K562 (cell line): ENCODE data around the gene PABPC1L2A. TPM values are rescaled to one million over a fixed set of nuclear protein-coding genes. Genes with fewer than 3 reads are reported as not detected.

Experiments
- ATAC-seq: fragments of 200-7000 bp; cut with Tn5 transposase; 3 replicates; pipeline ENCODE4 v1.9.1; 2020; ENCODE audit warnings: moderate library complexity
- BruUV-seq: library from RNA; stranded (reverse); fragments of 400-500 nt; replicated peaks from 2 replicates; lab custom pipeline; 2021; lab: Mats Ljungman, UMichigan
- CTCF ChIA-PET: fragments of 300-600 bp; formaldehyde crosslinking; extraction: SDS; loops from one replicate; lab custom pipeline; 2021; ENCODE audit warnings: low intra/inter-chr PET ratio; lab: Yijun Ruan, JAX
- POLR2A ChIA-PET: fragments of 300-600, 350-650 bp; sonication (Branson Sonifier 250); formaldehyde crosslinking; extraction: SDS; loops from one replicate; lab custom pipeline; 2021; ENCODE audit warnings: antibody characterized with exemption, inconsistent platforms; lab: Yijun Ruan, JAX
- DNase-seq, 4 experiments: peaks; one replicate each; pipeline versions ENCODE4 v3.0.0 to v3.0.0-alpha.2; 2011 to 2018; ENCODE audit warnings: low spot score in 3 of 4, mixed read lengths in 3 of 4; ENCODE audit errors: extremely low read depth in 1 of 4
- FAIRE-seq: peaks from 2 replicates; lab custom pipeline; 2011; peaks lifted over from hg19 to GRCh38; lab: Jason Lieb, UNC
- H2AFZ ChIP-seq: 2 replicates; pipeline ENCODE4 v1.6.0; 2011; ENCODE audit warnings: low read depth, low read length, control low read depth, inconsistent platforms
- H3K27ac ChIP-seq: fragments of 200-600 bp; 3 replicates; pipeline ENCODE4 v1.8.0; 2011; ENCODE audit warnings: low read depth, mild to moderate bottlenecking, control low read depth, inconsistent platforms, low read length, moderate library complexity, mixed read lengths; ENCODE audit errors: extremely low read depth
- H3K27me3 ChIP-seq, 2 experiments: fragments of 300-600 bp in 1 of 2; 2 replicates in 1 of 2; 3 replicates in 1 of 2; pipeline versions ENCODE4 v1.6.0 to v1.8.0; 2011; ENCODE audit warnings: inconsistent platforms in 2 of 2, low read length in 2 of 2, mild to moderate bottlenecking in 1 of 2, mixed read lengths in 1 of 2, moderate library complexity in 1 of 2; ENCODE audit not compliant: control insufficient read depth in 2 of 2, insufficient read depth in 2 of 2
- H3K36me3 ChIP-seq: fragments of 300-600 bp; 3 replicates; pipeline ENCODE4 v1.8.0; 2011; ENCODE audit warnings: mild to moderate bottlenecking, low read length, inconsistent platforms; ENCODE audit not compliant: control insufficient read depth, insufficient read depth
- H3K4me1 ChIP-seq, 2 experiments: fragments of 200-600 bp in 1 of 2; replicated peaks in 1 of 2; 2 replicates in 1 of 2; 3 replicates in 1 of 2; pipeline versions ENCODE4 v1.5.1 to v1.8.0; 2011; ENCODE audit warnings: inconsistent platforms in 2 of 2, low read length in 2 of 2, mild to moderate bottlenecking in 1 of 2, mixed read lengths in 1 of 2, moderate library complexity in 1 of 2; ENCODE audit not compliant: control insufficient read depth in 2 of 2, insufficient read depth in 2 of 2
- H3K4me2 ChIP-seq: 2 replicates; pipeline ENCODE4 v1.6.1; 2011; ENCODE audit warnings: low read length, control low read depth, inconsistent platforms, mixed read lengths; ENCODE audit not compliant: insufficient read depth
- H3K4me3 ChIP-seq: fragments of 200-600 bp; sonication (generic), shearing (Covaris generic); 2 replicates; pipeline ENCODE4 v1.5.1; 2016; ENCODE audit warnings: control low read depth, inconsistent platforms
- H3K79me2 ChIP-seq: fragments of 200-600 bp; 3 replicates; pipeline ENCODE4 v1.8.0; 2011; ENCODE audit warnings: low read length, inconsistent platforms; ENCODE audit not compliant: control insufficient read depth, insufficient read depth
- H3K9ac ChIP-seq, 2 experiments: 2 replicates each; pipeline versions ENCODE4 v1.6.0 to v1.6.1; 2011; ENCODE audit warnings: low read depth in 2 of 2, low read length in 2 of 2, control low read depth in 1 of 2, inconsistent platforms in 1 of 2, mild to moderate bottlenecking in 1 of 2, mixed read lengths in 1 of 2; ENCODE audit not compliant: insufficient read depth in 1 of 2
- H3K9me1 ChIP-seq: one replicate; pipeline ENCODE4 v1.6.0; 2011; ENCODE audit warnings: inconsistent platforms, mild to moderate bottlenecking, low read length, moderate library complexity; ENCODE audit not compliant: control insufficient read depth, insufficient read depth
- H3K9me3 ChIP-seq: replicated peaks from 2 replicates; pipeline ENCODE4 v1.5.1; 2011; ENCODE audit warnings: low read depth, low read length, inconsistent platforms; ENCODE audit not compliant: control insufficient read depth, insufficient read depth
- H4K20me1 ChIP-seq: replicated peaks from 2 replicates; pipeline ENCODE4 v1.6.1; 2011; ENCODE audit warnings: low read length, inconsistent platforms, mixed read lengths; ENCODE audit not compliant: control insufficient read depth, insufficient read depth
- CBX2 ChIP-seq: fragments of 200-600 bp; sonication (generic); IDR thresholded peaks from one replicate; pipeline ENCODE4 v1.6.1; 2012; ENCODE audit warnings: mild to moderate bottlenecking, low read length, inconsistent platforms; ENCODE audit not compliant: insufficient read depth, poor library complexity, severe bottlenecking
- GABPB2 ChIP-seq: fragments of 250-450 bp; sonication (Bioruptor Pico); conservative IDR thresholded peaks from 2 replicates; pipeline ENCODE4 v1.5.1; 2021; ENCODE audit warnings: mild to moderate bottlenecking
- HDAC1 ChIP-seq, 2 experiments: fragments of 450-650 bp; IDR thresholded peaks; 2 replicates each; pipeline ENCODE4 v1.6.1; 2016 to 2017; ENCODE audit warnings: inconsistent platforms in 1 of 2, mild to moderate bottlenecking in 1 of 2, moderate library complexity in 1 of 2
- HMGXB4 ChIP-seq: sonication (generic); formaldehyde crosslinking; IDR thresholded peaks from 2 replicates; pipeline ENCODE4 v1.8.1; 2023; ENCODE audit warnings: mild to moderate bottlenecking, missing genetic modification reagents
- MED1 ChIP-seq: sonication (generic); formaldehyde crosslinking; IDR thresholded peaks from 2 replicates; pipeline ENCODE4 v1.8.1; 2023; ENCODE audit warnings: missing genetic modification reagents, borderline replicate concordance
- RERE ChIP-seq: sonication (generic); formaldehyde crosslinking; IDR thresholded peaks from 2 replicates; pipeline ENCODE4 v1.8.0; 2023; ENCODE audit warnings: missing genetic modification reagents, mild to moderate bottlenecking, borderline replicate concordance
- SIRT6 ChIP-seq: IDR thresholded peaks from one replicate; pipeline ENCODE4 v1.6.1; 2012; ENCODE audit warnings: low read depth, mild to moderate bottlenecking, control low read depth, inconsistent platforms, low read length, moderate library complexity
- TAF15 ChIP-seq: fragments of 200-400 bp; formaldehyde crosslinking; IDR thresholded peaks from 2 replicates; pipeline ENCODE4 v1.6.1; 2017; ENCODE audit warnings: mild to moderate bottlenecking, low read depth, low read length, moderate library complexity
- TEAD2 ChIP-seq: fragments of 450-650 bp; IDR thresholded peaks from 2 replicates; pipeline ENCODE4 v1.6.1; 2016; ENCODE audit warnings: missing genetic modification characterization, control low read depth, missing compliant biosample characterization
- TRIM28 ChIP-seq: fragments of 450-650 bp; IDR thresholded peaks from 2 replicates; pipeline ENCODE4 v1.6.1; 2017
- ZEB2 ChIP-seq: fragments of 450-650 bp; IDR thresholded peaks from 2 replicates; pipeline ENCODE4 v1.6.1; 2016
- ZNF282 ChIP-seq: sonication (generic); formaldehyde crosslinking; IDR thresholded peaks from 2 replicates; pipeline ENCODE4 v1.8.1; 2023; ENCODE audit warnings: missing genetic modification reagents
- ZNF431 ChIP-seq: sonication (generic); formaldehyde crosslinking; IDR thresholded peaks from 2 replicates; pipeline ENCODE4 v1.8.0; 2022; ENCODE audit warnings: mild to moderate bottlenecking, missing genetic modification reagents
- ZNF561 ChIP-seq: fragments of 450-650 bp; formaldehyde crosslinking; conservative IDR thresholded peaks from 2 replicates; pipeline ENCODE4 v1.4.0; 2020; ENCODE audit warnings: mild to moderate bottlenecking, moderate library complexity
- WGBS: fragments of 100-300 bp; shearing (Covaris generic); methylation state at CpG from one replicate; pipeline ENCODE4 v1.1.6; 2016; ENCODE audit warnings: low coverage, mixed read lengths; ENCODE audit not compliant: insufficient coverage; ENCODE audit errors: missing lambda C conversion rate; 5-methylcytosine and 5-hydroxymethylcytosine counted together
- in situ Hi-C: fragments of 300-500 bp; cut with MboI; formaldehyde crosslinking; loops from 4 replicates; pipeline ENCODE4 v1.15.0; 2018; ENCODE audit warnings: inconsistent platforms, mixed read lengths
- intact Hi-C: fragments of 100-400 bp; cut with micrococcal nuclease; formaldehyde crosslinking; loops from 2 replicates; pipeline ENCODE4 v1.14.2; 2022
- polyA plus RNA-seq, 8 experiments: library from polyadenylated mRNA; depleted of rRNA in 4 of 8; stranded (reverse) in 5 of 8; unstranded in 3 of 8; fragments of >200 nt; fragmentation: Nextera tagmentation in 2 of 8; fragmentation: Illumina TruSeq in 1 of 8; extraction: Ambion mirVana in 2 of 8; extraction: Trizol in 1 of 8; gene quantifications; 2 replicates each; pipeline versions ENCODE4 v1.2.1 to v1.2.3, GENCODE V29; 2011 to 2014; ENCODE audit warnings: inconsistent platforms in 1 of 8, missing spikeins in 1 of 8
- total RNA-seq, 7 experiments: library from RNA; depleted of rRNA in 6 of 7; stranded (reverse); fragments of >200 nt in 6 of 7; fragmentation: Illumina TruSeq in 2 of 7; extraction: Trizol in 2 of 7; gene quantifications; 2 replicates each; pipeline versions ENCODE4 v1.2.1 to v1.2.3, GENCODE V29; 2011 to 2021; ENCODE audit warnings: low replicate concordance in 1 of 7

Gene PABPC1L2A
- total and polyA plus RNA-seq, 9 of the 15 experiments (the other 6 are each of a cell fraction or from before 2014, with no cell fraction given), result not detected

GRCh38 chrX:73126240-73126639 lies 46.9 kb upstream of the PABPC1L2A start:
- no peak for FAIRE-seq

More at GRCh38 chrX:73126240-73126639, 46.9 kb upstream of the PABPC1L2A start:
- DNase-seq (no peak), ATAC-seq (no peak)
- in situ Hi-C loops (no loop called here), intact Hi-C loops (no loop called here)
- no peak overlapping the region for H3K4me2 ChIP-seq
- no peak overlapping the region for H3K9ac ChIP-seq
- H3K4me1 ChIP-seq, result no peaks in the 10 kb centered on the region
- H4K20me1 ChIP-seq, result no peaks in the 10 kb centered on the region
- H3K27me3 ChIP-seq, result no peaks in the 10 kb centered on the region
- no peaks in the 10 kb centered on the region for H3K9me3 ChIP-seq
- WGBS, result 0% methylated on average over 5 of the region's 6 CpGs
- no peaks in the 10 kb centered on the region for H3K36me3 ChIP-seq
- H2AFZ ChIP-seq, result no peak overlapping the region
- TF ChIP-seq SIRT6 (no peak), TRIM28 (no peak), TAF15 (no peak), RERE (no peak), ZNF282 (no peak), ZEB2 (no peak), HDAC1 (IDR thresholded peaks at IDR 0.05) (no peak), CBX2 (no peak), TEAD2 (tag) (no peak), HMGXB4 (CRISPR knock-in tag) (no peak), MED1 (CRISPR knock-in tag) (no peak), ZNF431 (no peak), ZNF561 (CRISPR knock-in tag) (no peak), GABPB2 (no peak)
- H3K9me1 ChIP-seq, result no peaks in the 10 kb centered on the region
- H3K27ac ChIP-seq, result no peak overlapping the region
- no peaks in the 10 kb centered on the region for H3K79me2 ChIP-seq
- CTCF ChIA-PET, result no interaction called here
- H3K4me3 ChIP-seq, result no peak overlapping the region
- no TSS peak for BruUV-seq
- POLR2A ChIA-PET, result no interaction called here
